Esophagus squamous epithelium (tissue), 5 donors: ENCODE data around the gene NACA. TPM values are rescaled to one million over a fixed set of nuclear protein-coding genes. Genes with fewer than 3 reads are reported as not detected.

Experiments used
- DNase-seq: peaks from one replicate; lab custom pipeline; 2025; lab: John Stamatoyannopoulos, UW
- H3K27ac ChIP-seq, 4 donors: fragments of 200-600 bp; sonication (generic); one replicate each; pipeline ENCODE4 v1.5.1; 2016 to 2019; ENCODE audit warnings: mild to moderate bottlenecking in 1 of 4
- H3K27me3 ChIP-seq, 4 donors: fragments of 200-600 bp; sonication (generic); 1 replicate in 3 of 4; 2 replicates in 1 of 4; pipeline versions ENCODE4 v1.5.1 to v1.6.0; 2017 to 2021; ENCODE audit warnings: antibody characterized with exemption in 1 of 4
- H3K36me3 ChIP-seq, 3 donors: fragments of 200-600 bp; sonication (generic); one replicate each; pipeline ENCODE4 v1.5.1; 2016 to 2019
- H3K4me1 ChIP-seq, 3 donors: fragments of 200-600 bp; sonication (generic); one replicate each; pipeline ENCODE4 v1.5.1; 2017 to 2019
- H3K4me3 ChIP-seq, 4 donors: fragments of 200-600 bp; sonication (generic); 1 replicate in 3 of 4; 2 replicates in 1 of 4; pipeline ENCODE4 v1.5.1; 2016 to 2019; ENCODE audit warnings: mild to moderate bottlenecking in 2 of 4, moderate library complexity in 1 of 4
- H3K9me3 ChIP-seq, 3 donors: fragments of 200-600 bp; sonication (generic); one replicate each; pipeline ENCODE4 v1.5.1; 2016 to 2019
- CTCF ChIP-seq, 6 experiments: fragments of 450-650 bp in 4 of 6; fragments of 200-600 bp in 2 of 6; sonication (generic) in 2 of 6; IDR thresholded peaks; one replicate each; pipeline ENCODE4 v1.5.1; 2016 to 2019; ENCODE audit warnings: antibody characterized with exemption in 6 of 6, mild to moderate bottlenecking in 4 of 6, moderate library complexity in 4 of 6
- POLR2A ChIP-seq, 4 donors: fragments of 450-650 bp; IDR thresholded peaks; one replicate each; pipeline ENCODE4 v1.6.1; 2017; ENCODE audit warnings: antibody characterized with exemption in 4 of 4, mild to moderate bottlenecking in 4 of 4, moderate library complexity in 3 of 4
- WGBS, 2 donors: methylation state at CpG; one replicate each; pipeline ENCODE4 v1.1.5; 2018; 5-methylcytosine and 5-hydroxymethylcytosine counted together
- intact Hi-C: fragments of 100-400 bp; cut with DNase I; formaldehyde crosslinking; loops from one replicate; pipeline ENCODE4 v1.15.0; 2022
- total RNA-seq, 4 donors: library from RNA; depleted of rRNA; stranded (reverse); fragments of >200 nt; gene quantifications; one replicate each; pipeline ENCODE4 v1.1.0, GENCODE V29; 2016
- donor health status: DM: yes; HTN: yes; CAD: no.

The NACA gene
- total RNA-seq, 4 donors from 2014 or later = 1,083 to 1,907 (median 1,546) TPM

GRCh38 chr12:56766535-56766934 lies 41.4 kb upstream of the NACA start:
- Histone ChIP-seq H3K27me3 (no peaks in the 10 kb centered on the region), H3K4me1 (peaks cover 0 to 18% (median 5%) of the 10 kb centered on the region in 3 donors), H3K27ac (no peak overlapping the region), H3K4me3 (peak overlapping the region in 1 of 4 donors; percentile 1), H3K9me3 (no peaks in the 10 kb centered on the region), H3K36me3 (no peaks in the 10 kb centered on the region)
- 77 to 82% methylated on average over 6 of the region's 6 CpGs for WGBS, 2 donors
- TF ChIP-seq CTCF (IDR thresholded peaks at IDR 0.05) (no peak), POLR2A (IDR thresholded peaks at IDR 0.05) (no peak)
- no peak for DNase-seq
- intact Hi-C loops = loop anchor here (10.0 kb wide), 1 partner anchor 298 kb away; no protein-coding TSS in a partner anchor

- Histone ChIP-seq H3K4me1 (peaks cover 0 to 18% (median 5%) of the 10 kb centered on the region in 3 donors), H3K9me3 (peaks cover 0 to 2% (median under 1%) of the 10 kb centered on the region in 3 donors), H3K27me3 (no peaks in the 10 kb centered on the region), H3K4me3 (peak overlapping the region in 3 of 4 donors; percentile 17 to 42 (median 22)), H3K36me3 (no peaks in the 10 kb centered on the region), H3K27ac (peak overlapping the region in 3 of 4 donors; percentile 6 to 62 (median 40))
- intact Hi-C loops = loop anchor here (10.0 kb wide), 1 partner anchor 301 kb away; no protein-coding TSS in a partner anchor
- no peak for DNase-seq
- TF ChIP-seq POLR2A (IDR thresholded peaks at IDR 0.05) (no peak), CTCF (IDR thresholded peaks at IDR 0.05) (no peak)
- 69 to 71% methylated on average over 5 of the region's 5 CpGs for WGBS, 2 donors
Observed at GRCh38 chr12:56763753-56764657, 38.9 kb upstream of the NACA start.

GRCh38 chr12:56761812-56762211 lies 36.7 kb upstream of the NACA start:
- TF ChIP-seq POLR2A (IDR thresholded peaks at IDR 0.05) = no peak
- no peak for TF ChIP-seq CTCF (IDR thresholded peaks at IDR 0.05)
- Histone ChIP-seq H3K36me3 (no peaks in the 10 kb centered on the region), H3K27me3 (no peaks in the 10 kb centered on the region), H3K9me3 (peaks cover 0 to 13% (median 11%) of the 10 kb centered on the region in 3 donors), H3K27ac (no peak overlapping the region), H3K4me3 (no peak overlapping the region), H3K4me1 (peaks cover 0 to 8% (median 0%) of the 10 kb centered on the region in 3 donors)
- intact Hi-C loops = loop anchor here (10.0 kb wide), 1 partner anchor 303 kb away; no protein-coding TSS in a partner anchor
- 60 to 73% methylated on average over 2 of the region's 2 CpGs for WGBS, 2 donors
- no peak for DNase-seq

- Histone ChIP-seq H3K4me1 (peaks cover 0 to 8% (median 0%) of the 10 kb centered on the region in 3 donors), H3K9me3 (peaks cover 0 to 13% (median 11%) of the 10 kb centered on the region in 3 donors), H3K27me3 (no peaks in the 10 kb centered on the region), H3K4me3 (no peak overlapping the region), H3K27ac (no peak overlapping the region), H3K36me3 (no peaks in the 10 kb centered on the region)
- 70 to 76% methylated on average over 3 to 7 of the region's 7 CpGs for WGBS, 2 donors
- intact Hi-C loops = loop anchor here (10.0 kb wide), 1 partner anchor 304 kb away; no protein-coding TSS in a partner anchor
- no peak for DNase-seq
- no peak for TF ChIP-seq POLR2A (IDR thresholded peaks at IDR 0.05)
- TF ChIP-seq CTCF (IDR thresholded peaks at IDR 0.05) = no peak
Observed at GRCh38 chr12:56760460-56760859, 35.4 kb upstream of the NACA start.
